Activated B cell treated with CpG ODN at 0.5 μM for 24 hours (primary cell): ENCODE measurements around the gene SHANK2. TPM values are rescaled to one million over a fixed set of nuclear protein-coding genes. Genes with fewer than 3 reads are reported as not detected.

Experiments used
- ATAC-seq: fragments of 200-7000 bp; cut with Tn5 transposase; one replicate; pipeline ENCODE4 v1.10.0; 2021; ENCODE audit warnings: low read depth, mild to moderate bottlenecking, moderate library complexity
- CTCF ChIA-PET: fragments of 350-600 bp; sonication (Branson Sonifier 250); formaldehyde crosslinking; loops from one replicate; lab custom pipeline; 2021; ENCODE audit warnings: antibody characterized with exemption; lab: Charles Lee
- POLR2A ChIA-PET: fragments of 350-600 bp; sonication (Branson Sonifier 250); formaldehyde crosslinking; loops from one replicate; lab custom pipeline; 2021; ENCODE audit warnings: antibody characterized with exemption; lab: Charles Lee
- DNase-seq: peaks from one replicate; pipeline ENCODE4 v3.0.0; 2022
- H3K27ac Mint-ChIP-seq: one replicate; pipeline ENCODE4 v1.8.0; 2020; ENCODE audit warnings: mixed read lengths
- H3K27me3 Mint-ChIP-seq: one replicate; pipeline ENCODE4 v1.8.0; 2021; ENCODE audit warnings: mixed read lengths
- H3K36me3 Mint-ChIP-seq: one replicate; pipeline ENCODE4 v1.8.0; 2021; ENCODE audit warnings: low read depth, mixed read lengths
- H3K4me1 Mint-ChIP-seq: one replicate; pipeline ENCODE4 v1.8.0; 2021; ENCODE audit warnings: mixed read lengths
- H3K4me3 Mint-ChIP-seq: one replicate; pipeline ENCODE4 v1.8.0; 2020; ENCODE audit warnings: mild to moderate bottlenecking, mixed read lengths
- H3K9me3 Mint-ChIP-seq: one replicate; pipeline ENCODE4 v1.8.0; 2020; ENCODE audit warnings: mixed read lengths
- CTCF ChIP-seq: fragments of 200-600 bp; IDR thresholded peaks from one replicate; pipeline ENCODE4 v1.8.0; 2022; ENCODE audit warnings: antibody characterized with exemption, mild to moderate bottlenecking
- intact Hi-C: fragments of 100-400 bp; cut with micrococcal nuclease; formaldehyde crosslinking; loops from one replicate; pipeline ENCODE4 v1.15.1; 2024
- total RNA-seq: library from RNA; stranded (reverse); gene quantifications from 2 replicates; pipeline ENCODE4 v1.2.3, GENCODE V29; 2022

Gene SHANK2
- total RNA-seq, 1 donor from 2014 or later = 0.24 TPM

GRCh38 chr11:71207563-71207962 lies 44.8 kb downstream of the SHANK2 start:
- peaks cover 5% of the 10 kb centered on the region for H3K9me3 Mint-ChIP-seq
- peaks cover 15% of the 10 kb centered on the region for H3K4me1 Mint-ChIP-seq
- ChIA-PET CTCF (no interaction called here), POLR2A (no interaction called here)
- TF ChIP-seq CTCF = no peak
- intact Hi-C loops = no loop called here
- H3K27me3 Mint-ChIP-seq = peaks cover 12% of the 10 kb centered on the region
- DNase-seq = no peak
- no peak overlapping the region for H3K27ac Mint-ChIP-seq
- no peak for ATAC-seq
- no peaks in the 10 kb centered on the region for H3K36me3 Mint-ChIP-seq
- no peak overlapping the region for H3K4me3 Mint-ChIP-seq

- Mint-ChIP-seq H3K27ac (no peak overlapping the region), H3K9me3 (peaks cover 5% of the 10 kb centered on the region), H3K27me3 (peaks cover 7% of the 10 kb centered on the region), H3K4me1 (peaks cover 17% of the 10 kb centered on the region), H3K4me3 (no peak overlapping the region), H3K36me3 (no peaks in the 10 kb centered on the region)
- intact Hi-C loops = no loop called here
- ATAC-seq (no peak), DNase-seq (no peak)
- TF ChIP-seq CTCF = no peak
- POLR2A ChIA-PET = no interaction called here
- CTCF ChIA-PET = no interaction called here
Observed at GRCh38 chr11:71206186-71206585, 46.2 kb downstream of the SHANK2 start.

GRCh38 chr11:71204748-71205664 lies 47.4 kb downstream of the SHANK2 start:
- Mint-ChIP-seq H3K9me3 (peaks cover 5% of the 10 kb centered on the region), H3K4me1 (peaks cover 25% of the 10 kb centered on the region), H3K27ac (no peak overlapping the region), H3K27me3 (peaks cover 5% of the 10 kb centered on the region), H3K36me3 (no peaks in the 10 kb centered on the region), H3K4me3 (no peak overlapping the region)
- no peak for TF ChIP-seq CTCF
- intact Hi-C loops = loop anchor here (5.0 kb wide), 1 partner anchor 37 kb away; no protein-coding TSS in a partner anchor
- CTCF ChIA-PET = no interaction called here
- ATAC-seq (no peak), DNase-seq (no peak)
- POLR2A ChIA-PET = no interaction called here

- Mint-ChIP-seq H3K36me3 (no peaks in the 10 kb centered on the region), H3K4me3 (no peak overlapping the region), H3K4me1 (peaks cover 25% of the 10 kb centered on the region), H3K9me3 (peaks cover 5% of the 10 kb centered on the region), H3K27me3 (peaks cover 5% of the 10 kb centered on the region), H3K27ac (no peak overlapping the region)
- intact Hi-C loops = loop anchor here (5.0 kb wide), 1 partner anchor 38 kb away; no protein-coding TSS in a partner anchor
- ChIA-PET POLR2A (no interaction called here), CTCF (no interaction called here)
- ATAC-seq = peak; percentile 40
- no peak for DNase-seq
- no peak for TF ChIP-seq CTCF
Observed at GRCh38 chr11:71204294-71204693, 48.1 kb downstream of the SHANK2 start.

DNA sequence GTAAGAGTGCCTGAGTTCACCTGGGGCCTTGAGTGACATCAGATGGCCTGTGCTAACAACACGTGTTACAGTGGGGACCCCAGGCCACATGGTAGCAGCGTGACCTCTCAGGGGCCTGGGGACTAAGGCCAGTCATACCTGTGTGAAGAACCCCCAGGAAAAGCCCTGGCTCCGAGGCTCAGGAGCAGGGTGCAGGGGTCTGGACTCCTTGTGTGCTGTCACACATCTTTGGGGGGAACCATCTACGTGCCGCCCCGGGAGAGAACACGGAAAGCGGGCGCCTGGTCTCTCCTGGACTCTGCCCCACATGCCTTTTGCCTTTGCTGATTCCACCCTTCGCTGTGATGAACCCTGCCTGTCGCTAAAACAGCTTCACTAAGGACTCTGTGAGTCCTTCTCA lies 48.7 kb downstream of the SHANK2 start:
- no peak for DNase-seq
- POLR2A ChIA-PET = no interaction called here
- ATAC-seq = no peak
- TF ChIP-seq CTCF = no peak
- Mint-ChIP-seq H3K4me3 (no peak overlapping the region), H3K4me1 (peaks cover 25% of the 10 kb centered on the region), H3K27ac (no peak overlapping the region), H3K9me3 (peaks cover 3% of the 10 kb centered on the region), H3K27me3 (peaks cover 5% of the 10 kb centered on the region), H3K36me3 (no peaks in the 10 kb centered on the region)
- CTCF ChIA-PET = no interaction called here
- intact Hi-C loops = loop anchor here (5.0 kb wide), 1 partner anchor 39 kb away; no protein-coding TSS in a partner anchor
